Measurements from ENCODE around the gene ARMH1. TPM values are rescaled to one million over a fixed set of nuclear protein-coding genes. Genes with fewer than 3 reads are reported as not detected.
"Not testable (repeated sequence)": the region's sequence is repeated elsewhere in the genome, so short reads cannot be mapped to it uniquely, and the experiment has no call there.

ARMH1 gene
- polyA plus RNA-seq, 1 of the 3 experiments (the other 2 are of a cell fraction) = 6.6 TPM

DNA sequence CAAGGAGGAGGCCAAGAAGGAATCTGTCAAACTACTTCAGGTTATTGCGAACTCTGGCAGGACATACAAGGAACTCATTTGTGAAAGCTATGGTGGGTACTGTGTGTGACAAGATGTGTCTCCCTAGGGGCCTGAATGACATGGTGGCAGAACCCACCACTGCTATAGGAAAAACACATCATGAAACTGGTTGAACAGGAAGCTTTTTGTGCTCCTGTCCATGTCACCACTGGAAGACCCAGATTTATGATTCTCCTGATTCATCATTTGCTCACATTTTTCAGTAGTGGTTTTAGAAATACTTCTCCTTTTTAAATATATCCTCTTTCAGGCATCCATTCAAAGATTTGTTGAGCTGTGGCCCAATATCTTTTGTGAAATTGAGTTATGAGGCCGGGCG is 23.6 kb downstream of the ARMH1 start:
- no peak overlapping the region for H2AFZ ChIP-seq (ENCODE audit: low read depth)
- no peak overlapping the region for H3K9ac ChIP-seq
- H3K79me2 ChIP-seq (ENCODE audit: insufficient read depth) = no peaks in the 10 kb centered on the region
- H3K36me3 ChIP-seq (replicated peaks in 1 of 2; ENCODE audit: control insufficient read depth in 1 of 2, insufficient read depth in 2 of 2, low read length in 1 of 2) = no peaks in the 10 kb centered on the region
- H4K20me1 ChIP-seq (ENCODE audit: insufficient read depth) = no peaks in the 10 kb centered on the region
- CTCF ChIA-PET = interaction anchor here (1.4 kb wide), 1 partner anchor 9 kb away, joined by 4 read pairs; no protein-coding TSS in a partner anchor
- no peak overlapping the region for H3K27ac ChIP-seq (ENCODE audit: low read depth in 2 of 2, low read length in 1 of 2)
- H3K9me3 ChIP-seq = no peaks in the 10 kb centered on the region
- H3K27me3 ChIP-seq (ENCODE audit: insufficient read depth) = no peaks in the 10 kb centered on the region
- H3K4me1 ChIP-seq (ENCODE audit: control insufficient read depth in 1 of 2, insufficient read depth in 2 of 2, low read depth in 1 of 2, low read length in 1 of 2) = no peaks in the 10 kb centered on the region
- H3K4me2 ChIP-seq = no peak overlapping the region
- no peak for DNase-seq
- TF ChIP-seq, protein P1, sequence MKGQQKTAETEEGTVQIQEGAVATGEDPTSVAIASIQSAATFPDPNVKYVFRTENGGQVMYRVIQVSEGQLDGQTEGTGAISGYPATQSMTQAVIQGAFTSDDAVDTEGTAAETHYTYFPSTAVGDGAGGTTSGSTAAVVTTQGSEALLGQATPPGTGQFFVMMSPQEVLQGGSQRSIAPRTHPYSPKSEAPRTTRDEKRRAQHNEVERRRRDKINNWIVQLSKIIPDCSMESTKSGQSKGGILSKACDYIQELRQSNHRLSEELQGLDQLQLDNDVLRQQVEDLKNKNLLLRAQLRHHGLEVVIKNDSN (IDR thresholded peaks at IDR 0.05; ENCODE audit: borderline replicate concordance, low read depth) = no peak
- TF ChIP-seq POLR2AphosphoS5 (IDR thresholded peaks at IDR 0.05; ENCODE audit: low read depth, low read length) = no peak
- WGBS (ENCODE audit: low lambda C conversion rate) = 94% methylated on average over 3 of the region's 3 CpGs
- no peaks in the 10 kb centered on the region for H3F3A ChIP-seq (replicated peaks; ENCODE audit: insufficient read depth)
- H3K4me3 ChIP-seq (ENCODE audit: low read depth in 2 of 2, low read length in 1 of 2) = no peak overlapping the region
- no peaks in the 10 kb centered on the region for H3K9me2 ChIP-seq
- POLR2A ChIA-PET = no interaction called here

DNA sequence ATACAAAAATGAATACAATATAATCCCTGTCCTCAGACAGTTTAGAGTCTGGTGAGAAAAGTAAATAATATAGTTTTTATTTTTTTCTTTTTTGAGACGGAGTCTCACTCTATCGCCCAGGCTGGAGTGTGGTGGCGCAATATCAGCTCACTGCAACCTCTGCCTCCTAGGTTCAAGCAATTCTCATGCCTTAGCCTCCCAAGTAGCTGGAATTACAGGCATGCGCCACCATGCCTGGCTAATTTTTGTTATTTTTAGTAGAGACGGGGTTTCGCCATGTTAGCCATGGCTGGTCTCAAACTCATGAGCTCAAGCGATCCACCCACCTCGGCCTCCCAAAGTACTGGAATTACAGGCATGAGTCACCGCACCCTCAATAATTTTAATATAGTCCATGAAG is 24.9 kb downstream of the ARMH1 start:
- H3K4me2 ChIP-seq; H3K36me3 ChIP-seq (replicated peaks in 1 of 2; ENCODE audit: control insufficient read depth in 1 of 2, insufficient read depth in 2 of 2, low read length in 1 of 2); H3F3A ChIP-seq (replicated peaks; ENCODE audit: insufficient read depth); H4K20me1 ChIP-seq (ENCODE audit: insufficient read depth); H3K4me3 ChIP-seq (ENCODE audit: low read depth in 2 of 2, low read length in 1 of 2); H3K9ac ChIP-seq; H3K4me1 ChIP-seq (ENCODE audit: control insufficient read depth in 1 of 2, insufficient read depth in 2 of 2, low read depth in 1 of 2, low read length in 1 of 2); DNase-seq; H3K27me3 ChIP-seq (ENCODE audit: insufficient read depth); H3K79me2 ChIP-seq (ENCODE audit: insufficient read depth); H3K9me2 ChIP-seq; H3K27ac ChIP-seq (ENCODE audit: low read depth in 2 of 2, low read length in 1 of 2); H2AFZ ChIP-seq (ENCODE audit: low read depth); H3K9me3 ChIP-seq: not testable (repeated sequence)
- CTCF ChIA-PET = interaction anchor here (1.4 kb wide), 1 partner anchor 8 kb away, joined by 4 read pairs; no protein-coding TSS in a partner anchor
- POLR2A ChIA-PET = interaction anchor here (0.6 kb wide), 1 partner anchor 235 kb away, joined by 3 read pairs; no protein-coding TSS in a partner anchor
- 88% methylated on average over 9 of the region's 9 CpGs for WGBS (ENCODE audit: low lambda C conversion rate)

- Histone ChIP-seq H3K4me2 (no peak overlapping the region), H3K9me2 (no peaks in the 10 kb centered on the region), H3F3A (replicated peaks; ENCODE audit: insufficient read depth) (no peaks in the 10 kb centered on the region), H4K20me1 (ENCODE audit: insufficient read depth) (no peaks in the 10 kb centered on the region), H3K4me1 (ENCODE audit: control insufficient read depth in 1 of 2, insufficient read depth in 2 of 2, low read depth in 1 of 2, low read length in 1 of 2) (no peaks in the 10 kb centered on the region), H3K79me2 (ENCODE audit: insufficient read depth) (no peaks in the 10 kb centered on the region), H3K4me3 (ENCODE audit: low read depth in 2 of 2, low read length in 1 of 2) (no peak overlapping the region), H3K36me3 (replicated peaks in 1 of 2; ENCODE audit: control insufficient read depth in 1 of 2, insufficient read depth in 2 of 2, low read length in 1 of 2) (no peaks in the 10 kb centered on the region), H3K27ac (ENCODE audit: low read depth in 2 of 2, low read length in 1 of 2) (no peak overlapping the region), H3K9me3 (no peaks in the 10 kb centered on the region), H3K27me3 (ENCODE audit: insufficient read depth) (no peaks in the 10 kb centered on the region), H3K9ac (no peak overlapping the region), H2AFZ (ENCODE audit: low read depth) (no peak overlapping the region)
- 89% methylated on average over 1 of the region's 1 CpG for WGBS (ENCODE audit: low lambda C conversion rate)
- CTCF ChIA-PET = no interaction called here
- POLR2A ChIA-PET = no interaction called here
- DNase-seq = no peak
- TF ChIP-seq, protein P2, sequence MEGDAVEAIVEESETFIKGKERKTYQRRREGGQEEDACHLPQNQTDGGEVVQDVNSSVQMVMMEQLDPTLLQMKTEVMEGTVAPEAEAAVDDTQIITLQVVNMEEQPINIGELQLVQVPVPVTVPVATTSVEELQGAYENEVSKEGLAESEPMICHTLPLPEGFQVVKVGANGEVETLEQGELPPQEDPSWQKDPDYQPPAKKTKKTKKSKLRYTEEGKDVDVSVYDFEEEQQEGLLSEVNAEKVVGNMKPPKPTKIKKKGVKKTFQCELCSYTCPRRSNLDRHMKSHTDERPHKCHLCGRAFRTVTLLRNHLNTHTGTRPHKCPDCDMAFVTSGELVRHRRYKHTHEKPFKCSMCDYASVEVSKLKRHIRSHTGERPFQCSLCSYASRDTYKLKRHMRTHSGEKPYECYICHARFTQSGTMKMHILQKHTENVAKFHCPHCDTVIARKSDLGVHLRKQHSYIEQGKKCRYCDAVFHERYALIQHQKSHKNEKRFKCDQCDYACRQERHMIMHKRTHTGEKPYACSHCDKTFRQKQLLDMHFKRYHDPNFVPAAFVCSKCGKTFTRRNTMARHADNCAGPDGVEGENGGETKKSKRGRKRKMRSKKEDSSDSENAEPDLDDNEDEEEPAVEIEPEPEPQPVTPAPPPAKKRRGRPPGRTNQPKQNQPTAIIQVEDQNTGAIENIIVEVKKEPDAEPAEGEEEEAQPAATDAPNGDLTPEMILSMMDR (IDR thresholded peaks at IDR 0.05) = no peak
- TF ChIP-seq TEAD4 (IDR thresholded peaks at IDR 0.05; ENCODE audit: borderline replicate concordance, insufficient read depth) = no peak
- no peak for TF ChIP-seq PBX3 (IDR thresholded peaks at IDR 0.05)
- TF ChIP-seq NFIC (IDR thresholded peaks at IDR 0.05; ENCODE audit: borderline replicate concordance) = no peak
- TF ChIP-seq FOSL2 (IDR thresholded peaks at IDR 0.05; ENCODE audit: borderline replicate concordance, low read depth) = no peak
- TF ChIP-seq RFX5 (IDR thresholded peaks at IDR 0.05; ENCODE audit: low read length) = no peak
These were observed 26.1 kb downstream of the ARMH1 start for GRCh38 chr1:44700573-44700972.
